ENCODE data around the gene NACAD.

The NACAD gene

GRCh38 chr7:45071528-45071927, 17.2 kb downstream of the NACAD start:
- TF ChIP-seq, protein P1, sequence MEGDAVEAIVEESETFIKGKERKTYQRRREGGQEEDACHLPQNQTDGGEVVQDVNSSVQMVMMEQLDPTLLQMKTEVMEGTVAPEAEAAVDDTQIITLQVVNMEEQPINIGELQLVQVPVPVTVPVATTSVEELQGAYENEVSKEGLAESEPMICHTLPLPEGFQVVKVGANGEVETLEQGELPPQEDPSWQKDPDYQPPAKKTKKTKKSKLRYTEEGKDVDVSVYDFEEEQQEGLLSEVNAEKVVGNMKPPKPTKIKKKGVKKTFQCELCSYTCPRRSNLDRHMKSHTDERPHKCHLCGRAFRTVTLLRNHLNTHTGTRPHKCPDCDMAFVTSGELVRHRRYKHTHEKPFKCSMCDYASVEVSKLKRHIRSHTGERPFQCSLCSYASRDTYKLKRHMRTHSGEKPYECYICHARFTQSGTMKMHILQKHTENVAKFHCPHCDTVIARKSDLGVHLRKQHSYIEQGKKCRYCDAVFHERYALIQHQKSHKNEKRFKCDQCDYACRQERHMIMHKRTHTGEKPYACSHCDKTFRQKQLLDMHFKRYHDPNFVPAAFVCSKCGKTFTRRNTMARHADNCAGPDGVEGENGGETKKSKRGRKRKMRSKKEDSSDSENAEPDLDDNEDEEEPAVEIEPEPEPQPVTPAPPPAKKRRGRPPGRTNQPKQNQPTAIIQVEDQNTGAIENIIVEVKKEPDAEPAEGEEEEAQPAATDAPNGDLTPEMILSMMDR (IDR thresholded peaks at IDR 0.05; ENCODE audit: extremely low read depth, missing control alignments) = no peak
- DNase-seq (ENCODE audit: low spot score) = no peak

- DNase-seq (ENCODE audit: low spot score) = no peak
- TF ChIP-seq, protein P1 (IDR thresholded peaks at IDR 0.05; ENCODE audit: extremely low read depth, missing control alignments) = no peak
Measured at GRCh38 chr7:45070254-45070642, 18.5 kb downstream of the NACAD start.

DNA sequence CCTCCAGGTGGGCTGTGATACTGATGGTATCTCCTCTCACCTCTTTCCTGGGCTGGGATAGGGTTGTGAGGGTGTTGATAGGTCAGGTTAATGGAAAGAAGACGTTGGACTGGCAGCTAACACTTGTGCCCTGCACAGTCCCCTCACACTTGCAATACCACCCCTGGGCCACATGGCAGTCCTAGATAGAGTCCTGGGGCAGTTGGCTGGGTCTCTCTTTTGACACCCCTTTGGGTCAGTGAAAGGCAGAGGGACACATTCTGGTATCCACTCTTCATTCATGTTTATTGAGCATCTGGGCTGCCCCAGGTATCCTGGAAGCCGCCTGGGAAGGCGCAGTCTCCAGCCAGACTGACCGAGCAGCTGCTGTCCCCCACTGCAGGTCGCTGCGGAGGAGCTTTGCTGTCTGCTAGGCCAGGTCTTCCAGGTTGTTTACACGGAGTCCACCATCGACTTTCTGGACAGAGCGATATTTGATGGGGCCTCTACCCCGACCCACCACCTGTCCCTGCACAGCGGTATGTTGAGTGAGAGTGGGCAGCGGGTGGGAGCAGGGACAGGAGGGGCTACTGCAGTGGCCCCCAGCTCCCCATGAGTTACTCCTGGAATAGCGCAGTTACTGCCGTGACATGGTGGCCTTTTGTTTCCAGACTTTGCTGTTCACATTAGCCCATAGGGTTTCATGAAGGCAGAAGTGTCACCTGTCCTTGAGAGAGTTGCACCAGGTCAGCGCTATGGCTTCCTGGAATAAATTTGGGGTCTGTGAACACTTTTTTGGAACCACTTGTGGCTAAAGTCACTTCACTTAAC, 19.1 kb downstream of the NACAD start:
- TF ChIP-seq, protein P1 (IDR thresholded peaks at IDR 0.05; ENCODE audit: extremely low read depth, missing control alignments) = no peak

GRCh38 chr7:45068236-45069023, 20.3 kb downstream of the NACAD start:
- TF ChIP-seq, protein P1 (IDR thresholded peaks at IDR 0.05; ENCODE audit: extremely low read depth, missing control alignments) = no peak
- no peak for DNase-seq (ENCODE audit: low spot score)

More for the DNA sequence above, 19.1 kb downstream of the NACAD start:
- no peak for DNase-seq (ENCODE audit: low spot score)

DNA sequence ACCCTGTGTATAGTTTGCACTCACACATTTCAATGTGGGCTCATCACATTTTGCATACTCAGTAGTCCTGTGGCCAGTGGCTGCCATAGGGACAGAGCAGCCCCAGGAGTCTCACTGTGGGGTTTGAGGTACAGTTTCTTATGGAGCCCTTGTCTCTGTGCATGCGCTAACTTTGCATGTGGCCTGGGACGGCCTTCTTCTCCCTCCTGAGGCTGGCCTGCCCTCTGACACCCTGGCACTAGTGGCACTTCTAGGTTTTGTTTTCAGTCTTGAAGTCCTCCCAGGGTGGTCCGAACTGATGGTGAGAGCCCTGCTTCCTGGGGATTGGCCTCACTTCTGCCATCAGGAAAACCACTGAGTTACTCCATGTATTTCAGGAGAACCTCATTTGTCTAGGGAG, 21.2 kb downstream of the NACAD start:
- TF ChIP-seq, protein P1 (IDR thresholded peaks at IDR 0.05; ENCODE audit: extremely low read depth, missing control alignments) = no peak
- no peak for DNase-seq (ENCODE audit: low spot score)

- DNase-seq (ENCODE audit: low spot score) = no peak
Measured at GRCh38 chr7:45066409-45066808, 22.4 kb downstream of the NACAD start.

More at GRCh38 chr7:45066409-45066808, 22.4 kb downstream of the NACAD start:
- TF ChIP-seq, protein P1 (IDR thresholded peaks at IDR 0.05; ENCODE audit: extremely low read depth, missing control alignments) = no peak

Measured in GM20000 (cell line).